Stimulated activated CD4-positive, alpha-beta T cell treated with anti-CD3 and anti-CD28 coated beads, Interleukin-4, amount 100 ng/mL, for 1 hour (primary cell): ENCODE measurements around the gene FLYWCH1.

Experiments used
- DNase-seq: peaks from one replicate; pipeline ENCODE4 v3.0.0-alpha.2; 2020

The FLYWCH1 gene

DNA sequence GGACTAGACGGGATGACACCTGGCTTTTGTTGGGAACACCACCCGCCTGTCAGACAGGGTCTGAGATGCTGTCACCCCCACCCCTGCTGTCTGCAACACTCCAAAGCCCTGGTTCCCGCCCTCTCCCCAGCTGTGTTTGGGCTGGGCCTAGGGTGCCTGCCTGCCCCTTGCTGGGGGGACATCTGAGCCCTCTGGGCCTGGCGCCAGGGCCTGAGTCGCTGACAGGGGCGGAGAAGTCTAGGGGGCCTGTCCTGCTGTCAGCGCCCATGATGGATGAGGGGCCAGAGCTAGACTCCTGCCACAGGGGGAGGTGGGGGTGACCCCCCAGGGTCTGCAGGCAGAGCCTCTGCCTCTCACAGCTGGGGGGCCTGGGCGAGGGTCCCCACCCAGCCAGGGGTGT, 76.1 kb downstream of the FLYWCH1 start:
- no peak for DNase-seq

DNA sequence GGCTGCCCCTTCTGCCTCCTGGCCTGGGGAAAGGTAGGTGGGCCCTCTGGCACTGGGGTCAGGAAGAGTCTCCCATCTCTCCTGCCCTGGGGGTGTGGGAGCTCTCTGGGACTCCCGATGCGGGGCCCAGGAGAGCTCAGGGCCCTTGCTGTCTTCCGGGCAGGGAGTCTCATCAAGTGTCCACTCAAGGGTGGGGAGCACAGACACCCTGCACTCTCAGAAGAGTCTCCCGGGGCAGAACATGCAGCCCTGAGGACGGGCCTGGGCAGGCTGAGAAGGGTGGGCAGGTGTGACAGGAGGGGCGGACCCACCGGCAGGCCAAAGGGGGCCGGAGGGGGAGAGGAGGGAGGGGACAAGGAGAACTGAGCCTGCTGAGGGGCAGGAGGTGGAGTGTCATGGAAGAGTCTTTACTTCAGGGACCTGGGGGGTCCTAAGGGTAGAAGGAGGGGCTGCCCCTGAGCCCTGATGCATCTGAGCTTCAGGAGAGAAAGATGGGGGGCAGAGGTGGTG, 76.9 kb downstream of the FLYWCH1 start:
- DNase-seq = no peak

- no peak for DNase-seq
Measured at GRCh38 chr16:2990891-2991290, 79.2 kb downstream of the FLYWCH1 start.

DNA sequence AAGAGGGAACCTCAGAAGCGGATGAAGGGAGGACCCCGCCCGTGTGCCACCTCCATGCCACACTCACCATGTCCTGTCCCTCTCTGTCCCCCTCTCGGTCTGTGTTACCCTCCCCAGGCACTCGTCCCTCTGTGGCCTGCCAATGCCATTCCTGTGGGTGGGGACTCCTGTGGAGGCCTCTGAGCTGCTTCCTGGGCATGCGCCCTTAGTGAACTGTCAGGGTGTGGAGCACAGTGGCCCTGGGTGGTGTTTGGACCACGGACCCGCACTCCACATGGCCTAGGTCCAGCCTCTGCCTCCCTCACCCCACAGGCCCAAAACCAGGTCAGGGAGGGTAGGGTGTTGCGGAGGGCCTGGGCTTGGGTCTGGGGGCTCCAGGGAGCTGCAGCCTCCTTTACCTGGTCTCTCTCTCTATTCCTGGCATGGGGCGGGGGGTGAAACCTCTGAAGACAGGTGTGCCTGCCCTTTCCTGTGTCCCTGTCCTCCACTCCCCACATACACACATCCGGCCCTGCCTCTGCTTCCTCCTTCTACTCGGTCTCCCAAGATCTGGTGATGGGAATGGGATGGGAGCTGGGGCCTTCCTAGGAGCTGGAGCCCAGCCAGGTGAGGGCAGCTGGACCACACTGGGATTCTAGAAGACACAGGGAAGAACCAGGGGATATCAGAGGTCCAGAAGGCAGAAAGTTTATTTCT, 80.0 kb downstream of the FLYWCH1 start:
- no peak for DNase-seq

- DNase-seq = no peak
Measured at GRCh38 chr16:2992383-2993081, 80.8 kb downstream of the FLYWCH1 start.

DNA sequence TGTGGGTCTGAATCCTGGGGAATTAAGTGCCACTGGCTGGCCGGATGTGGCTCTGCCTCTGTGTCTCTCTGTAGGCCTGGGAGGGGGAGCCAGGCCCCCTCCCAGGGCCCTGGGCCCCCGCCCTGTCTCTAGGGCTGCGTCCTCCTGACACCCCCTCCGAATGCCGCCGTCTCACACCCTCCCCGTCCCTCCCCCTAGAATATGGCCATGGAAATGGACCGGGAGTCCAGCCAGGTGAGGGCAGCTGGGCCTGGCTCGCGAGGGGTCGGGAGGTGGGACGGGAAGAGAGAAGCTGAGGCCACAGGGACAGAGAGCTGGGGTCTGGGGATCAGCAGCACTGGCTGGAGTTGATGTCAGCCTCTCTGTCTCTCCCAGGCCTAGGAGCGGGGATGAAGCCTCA, 84.6 kb downstream of the FLYWCH1 start:
- no peak for DNase-seq

DNA sequence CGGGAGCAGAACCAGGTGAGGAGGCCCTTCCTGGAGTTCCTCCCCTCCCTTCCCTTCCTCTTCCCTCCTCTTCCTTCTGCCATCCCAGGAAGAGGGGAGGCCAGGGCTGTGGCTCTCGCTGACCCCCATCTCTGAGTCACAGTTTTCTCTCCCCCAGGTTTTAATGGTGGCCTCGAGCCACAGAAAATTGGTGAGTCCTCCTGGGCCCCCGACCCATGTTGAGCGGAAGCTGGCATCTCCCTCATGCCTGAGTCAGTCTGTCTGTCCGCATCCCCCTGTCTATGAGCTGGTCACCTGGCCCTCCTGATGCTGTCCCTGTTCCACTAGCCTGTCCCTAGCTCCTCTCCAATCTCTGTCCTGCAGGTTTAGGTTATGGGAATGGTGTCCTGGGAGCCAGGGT, 88.2 kb downstream of the FLYWCH1 start:
- no peak for DNase-seq

GRCh38 chr16:3000540-3000939, 88.8 kb downstream of the FLYWCH1 start:
- no peak for DNase-seq
